ENCODE measurements around the gene SYNE1.
"Not testable (repeated sequence)": the region's sequence is repeated elsewhere in the genome, so short reads cannot be mapped to it uniquely, and the experiment has no call there.

The SYNE1 gene

DNA sequence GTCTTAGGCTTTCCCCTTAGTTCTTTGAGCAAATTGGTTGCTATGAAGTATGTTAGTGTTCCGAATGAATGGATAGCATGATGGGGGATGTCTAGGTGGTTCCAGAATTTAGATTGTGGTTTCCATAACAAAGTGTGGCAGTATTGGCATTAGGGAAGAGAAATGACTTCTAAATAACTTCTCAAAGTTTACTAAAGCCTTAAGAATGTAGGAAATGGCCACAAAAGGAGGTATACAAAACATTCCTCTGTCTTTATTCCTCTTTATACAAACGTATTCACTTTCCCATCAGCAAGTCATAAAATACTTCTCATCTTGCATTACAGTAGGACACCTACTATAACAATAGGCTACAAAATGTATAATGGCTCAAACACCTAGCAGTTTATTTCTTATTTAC, 550.1 kb downstream of the SYNE1 start:
- DNase-seq: no peak

DNA sequence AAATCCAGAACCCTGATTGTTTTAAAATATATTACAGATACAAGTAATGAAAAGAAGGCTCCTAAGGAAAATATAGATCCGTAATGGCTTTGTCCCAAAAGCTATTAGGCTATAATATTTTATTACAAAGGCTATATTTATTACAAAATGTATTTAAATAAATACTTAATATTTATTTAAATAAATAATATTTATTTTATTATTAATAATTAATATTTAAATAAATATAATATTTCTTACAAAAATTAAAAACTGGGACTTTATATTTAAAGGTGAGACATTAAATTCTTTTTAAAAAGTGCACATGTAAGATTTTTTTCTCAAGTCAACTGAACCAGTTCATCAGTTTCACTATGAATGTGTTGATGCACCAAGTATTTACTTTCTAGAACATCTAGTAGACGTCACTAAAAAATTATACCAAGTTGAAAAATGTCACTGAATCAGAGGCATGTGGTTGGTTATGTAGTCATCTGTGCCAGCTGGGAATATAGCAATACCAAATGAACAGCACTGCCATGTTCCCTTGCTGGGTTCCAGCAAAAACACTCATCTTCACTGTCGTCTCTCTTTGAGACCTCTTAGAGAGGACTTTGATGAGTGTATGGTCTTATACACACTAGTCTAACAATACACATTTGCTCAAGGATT, 550.8 kb downstream of the SYNE1 start:
- DNase-seq: no peak

DNA sequence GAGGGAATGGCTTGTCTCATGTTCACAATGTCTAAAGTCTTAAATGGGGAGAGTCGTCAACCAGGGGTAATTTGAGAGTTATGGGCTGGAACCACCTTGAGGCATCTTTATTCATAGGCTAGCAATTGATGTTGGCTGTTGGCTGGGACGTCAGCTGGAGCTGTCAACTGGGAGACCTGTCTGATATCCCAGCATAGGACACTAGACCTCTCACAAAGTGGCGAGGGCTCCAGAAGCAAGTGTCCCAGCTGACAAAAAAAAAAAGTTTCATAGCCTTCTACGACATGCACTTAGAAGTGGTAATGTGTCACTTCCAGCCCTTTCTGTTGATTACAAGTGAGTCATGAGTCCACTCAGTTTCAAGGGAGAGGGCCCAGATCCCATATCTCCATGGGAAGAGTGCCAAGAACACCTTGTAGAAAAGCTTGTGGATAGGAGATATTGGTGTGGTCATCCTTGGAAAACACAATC, 551.7 kb downstream of the SYNE1 start:
- DNase-seq: no peak

DNA sequence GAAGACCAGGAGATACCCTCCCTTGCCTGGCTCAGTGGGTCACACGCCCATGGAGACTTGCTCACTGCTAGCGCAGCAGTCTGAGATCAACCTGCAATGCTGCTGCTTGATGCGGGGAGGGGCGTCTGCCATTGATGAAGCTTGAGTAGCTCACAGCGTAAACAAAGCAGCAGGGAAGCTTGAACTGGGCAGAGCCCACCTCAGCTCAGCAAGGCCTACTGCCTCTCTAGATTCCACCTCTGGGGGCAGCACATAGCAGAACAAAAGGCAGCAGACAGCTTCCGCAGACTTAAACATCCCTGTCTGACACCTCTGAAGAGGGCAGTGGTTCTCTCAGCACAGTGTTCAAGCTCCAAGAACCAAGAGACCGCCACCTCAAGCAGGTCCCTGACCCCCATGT, 558.4 kb downstream of the SYNE1 start:
- no peak for DNase-seq

DNA sequence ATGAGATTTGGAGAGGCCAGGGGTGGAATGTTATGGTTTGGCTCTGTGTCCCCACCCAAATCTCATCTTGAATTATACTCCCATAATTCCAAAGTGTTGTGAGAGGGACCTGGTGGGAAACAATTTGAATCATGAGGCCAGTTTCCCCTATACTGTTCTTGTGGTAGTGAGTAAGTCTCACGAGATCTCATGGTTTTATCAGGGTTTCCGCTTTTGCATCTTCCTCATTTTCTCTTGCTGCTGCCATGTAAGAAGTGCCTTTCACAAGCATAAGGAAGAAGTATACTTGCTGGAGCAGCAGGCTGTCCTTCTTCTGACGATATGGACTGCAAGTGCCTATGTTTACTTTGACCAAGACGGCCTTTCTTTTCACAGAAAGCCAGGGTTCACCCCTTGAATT, 559.2 kb downstream of the SYNE1 start:
- no peak for DNase-seq

DNA sequence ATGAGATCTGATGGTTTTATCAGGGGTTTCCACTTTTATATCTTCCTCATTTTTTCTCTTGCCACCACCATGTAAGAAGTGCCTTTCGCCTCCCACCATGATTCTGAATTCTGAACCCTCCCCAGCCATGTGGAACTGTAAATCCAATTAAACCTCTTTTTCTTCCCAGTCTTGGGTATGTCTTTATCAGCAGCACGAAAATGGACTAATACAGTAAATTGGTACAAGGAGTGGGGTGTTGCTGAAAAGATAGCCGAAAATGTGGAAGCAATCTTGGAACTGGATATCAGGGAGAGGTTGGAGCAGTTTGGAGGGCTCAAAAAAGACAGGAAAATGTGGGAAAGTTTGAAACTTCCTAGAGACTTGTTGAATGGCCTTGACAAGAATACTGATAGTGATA, 560.9 kb downstream of the SYNE1 start:
- DNase-seq: not testable (repeated sequence)

DNA sequence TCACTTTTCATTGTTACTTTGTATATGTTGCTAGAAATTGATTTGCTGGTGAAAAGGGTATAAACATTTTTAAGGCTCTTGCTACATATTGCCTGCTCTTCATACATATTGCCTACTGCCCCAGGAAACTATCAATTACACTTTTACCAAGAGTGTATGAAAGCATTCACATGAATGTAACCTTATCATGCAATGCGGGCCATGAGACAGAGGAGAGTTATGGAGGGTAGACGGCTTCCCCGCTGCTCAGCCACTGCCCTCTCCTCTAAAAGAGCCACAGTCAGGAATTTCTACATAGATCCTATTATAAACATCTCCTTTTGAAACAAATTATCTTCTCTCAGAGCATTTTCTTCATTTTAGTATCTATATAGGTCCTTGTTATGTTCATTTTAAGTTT, 565.3 kb downstream of the SYNE1 start:
- no peak for DNase-seq

Measured in activated naive CD4-positive, alpha-beta T cell treated with Interleukin-2 at 50 U/mL for 16 hours (primary cell).